ENCODE data around the gene TMEM108.

GRCh38 chr3:133069556-133070286 lies 31.5 kb downstream of the TMEM108 start:
- TF ChIP-seq, protein P1, sequence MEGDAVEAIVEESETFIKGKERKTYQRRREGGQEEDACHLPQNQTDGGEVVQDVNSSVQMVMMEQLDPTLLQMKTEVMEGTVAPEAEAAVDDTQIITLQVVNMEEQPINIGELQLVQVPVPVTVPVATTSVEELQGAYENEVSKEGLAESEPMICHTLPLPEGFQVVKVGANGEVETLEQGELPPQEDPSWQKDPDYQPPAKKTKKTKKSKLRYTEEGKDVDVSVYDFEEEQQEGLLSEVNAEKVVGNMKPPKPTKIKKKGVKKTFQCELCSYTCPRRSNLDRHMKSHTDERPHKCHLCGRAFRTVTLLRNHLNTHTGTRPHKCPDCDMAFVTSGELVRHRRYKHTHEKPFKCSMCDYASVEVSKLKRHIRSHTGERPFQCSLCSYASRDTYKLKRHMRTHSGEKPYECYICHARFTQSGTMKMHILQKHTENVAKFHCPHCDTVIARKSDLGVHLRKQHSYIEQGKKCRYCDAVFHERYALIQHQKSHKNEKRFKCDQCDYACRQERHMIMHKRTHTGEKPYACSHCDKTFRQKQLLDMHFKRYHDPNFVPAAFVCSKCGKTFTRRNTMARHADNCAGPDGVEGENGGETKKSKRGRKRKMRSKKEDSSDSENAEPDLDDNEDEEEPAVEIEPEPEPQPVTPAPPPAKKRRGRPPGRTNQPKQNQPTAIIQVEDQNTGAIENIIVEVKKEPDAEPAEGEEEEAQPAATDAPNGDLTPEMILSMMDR (IDR thresholded peaks at IDR 0.05), result no peak
- no peak for TF ChIP-seq POLR2A (IDR thresholded peaks at IDR 0.05)
